Measurements from ENCODE around the gene ATRX.
"Not testable (repeated sequence)": the region's sequence is repeated elsewhere in the genome, so short reads cannot be mapped to it uniquely, and the experiment has no call there.

Gene ATRX

DNA sequence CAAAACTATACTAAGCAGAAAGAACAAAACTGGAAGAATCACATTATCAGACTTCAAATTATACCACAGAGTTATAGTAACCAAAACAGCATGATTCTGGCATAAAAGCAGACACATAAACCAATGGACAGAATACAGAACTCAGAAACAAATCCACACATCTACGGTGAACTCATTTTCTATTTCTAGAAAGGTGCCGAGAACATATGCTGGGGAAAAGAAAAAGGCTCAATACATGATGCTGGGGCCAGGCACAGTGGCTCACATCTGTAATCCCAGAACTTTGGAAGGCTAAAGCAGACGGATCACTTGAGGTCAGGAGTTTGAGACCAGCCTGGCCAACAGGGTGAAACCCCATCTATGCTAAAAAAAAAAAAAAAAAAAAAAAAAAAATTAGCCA lies 52.7 kb downstream of the ATRX start:
- no peak for FAIRE-seq

DNA sequence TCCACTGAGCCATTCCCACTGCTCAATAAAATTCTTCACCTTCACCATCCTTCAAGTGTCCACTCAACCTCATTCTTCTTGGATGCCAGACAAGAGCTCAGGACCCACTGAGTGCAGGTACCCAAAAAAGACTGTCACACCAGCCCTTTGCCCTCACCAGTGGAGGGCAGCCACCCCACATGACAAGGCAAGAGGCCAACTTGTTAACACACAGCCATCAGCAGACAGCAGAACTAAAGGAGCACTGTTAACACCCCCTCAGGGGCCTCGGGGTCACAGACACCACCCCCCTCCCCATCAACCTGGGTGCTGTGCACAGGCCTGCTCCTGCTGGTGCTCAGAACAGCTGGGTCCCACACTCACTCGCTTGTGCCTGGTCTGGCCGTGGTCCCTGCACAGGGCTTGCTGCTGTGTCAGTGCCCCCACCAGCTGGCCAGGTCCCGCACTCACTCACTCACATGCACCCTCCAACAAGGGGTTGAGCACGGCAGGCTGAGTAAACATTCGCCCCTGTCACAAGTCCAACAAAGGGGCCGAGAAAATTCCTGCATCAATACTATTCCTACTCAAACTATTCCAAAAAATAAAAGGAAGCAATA lies 54.1 kb downstream of the ATRX start:
- FAIRE-seq: no peak

GRCh38 chrX:77726095-77726494 lies 59.9 kb downstream of the ATRX start:
- FAIRE-seq: not testable (repeated sequence)

DNA sequence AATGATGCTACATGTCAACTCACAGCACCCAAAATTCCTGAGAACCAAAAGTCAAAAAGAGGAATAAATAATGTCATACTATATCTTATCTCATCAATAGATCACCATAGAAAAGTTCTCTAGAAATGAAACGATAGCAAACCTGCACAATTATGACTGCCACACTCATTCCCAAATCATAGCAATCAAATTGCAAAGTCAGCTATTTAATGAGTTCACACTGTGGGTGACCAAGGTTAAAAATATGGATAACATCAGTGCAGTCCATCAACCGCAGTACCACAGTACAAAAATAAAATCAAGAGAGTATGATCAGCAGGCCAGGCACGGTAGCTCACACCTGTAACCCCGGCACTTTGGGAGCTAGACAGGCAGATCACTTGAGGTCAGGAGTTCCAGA lies 62.3 kb downstream of the ATRX start:
- no peak for FAIRE-seq

DNA sequence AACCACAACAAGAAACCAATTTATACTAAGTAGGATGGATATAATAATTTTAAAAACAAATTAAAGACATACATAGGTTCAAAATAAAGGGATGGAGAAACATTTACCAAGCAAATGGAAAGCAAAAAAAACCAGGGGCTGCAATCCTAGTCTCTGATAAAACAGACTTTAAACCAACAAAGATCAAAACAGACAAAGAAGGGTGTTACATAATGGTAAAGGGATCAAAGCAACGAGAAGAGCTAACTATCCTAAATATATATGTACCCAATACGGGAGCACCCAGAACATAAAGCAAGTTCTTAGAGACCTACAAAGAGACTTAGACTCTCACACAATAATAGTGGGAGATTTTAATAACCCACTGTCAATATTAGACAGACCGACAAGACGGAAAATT lies 66.6 kb downstream of the ATRX start:
- FAIRE-seq: no peak

- FAIRE-seq: no peak
Measured at GRCh38 chrX:77704881-77705280, 81.1 kb downstream of the ATRX start.

DNA sequence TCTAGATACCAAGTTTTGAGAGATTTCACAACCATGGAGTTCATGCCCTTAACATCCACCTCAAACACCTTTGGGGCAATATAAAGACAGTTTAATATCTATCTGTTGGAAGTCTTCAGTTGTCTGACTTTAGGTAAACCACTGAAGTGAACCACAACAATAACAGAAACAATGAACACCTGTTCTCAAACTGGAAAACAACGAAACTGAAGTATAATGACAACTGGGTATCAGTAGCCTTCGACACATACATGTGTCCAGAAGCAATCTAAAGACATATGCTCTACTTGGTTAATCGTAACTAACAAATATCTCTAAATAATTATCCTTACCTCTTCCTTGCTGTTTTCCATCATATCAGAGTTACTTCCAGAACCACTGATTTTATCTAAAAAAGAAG lies 87.8 kb downstream of the ATRX start:
- no peak for FAIRE-seq

DNA sequence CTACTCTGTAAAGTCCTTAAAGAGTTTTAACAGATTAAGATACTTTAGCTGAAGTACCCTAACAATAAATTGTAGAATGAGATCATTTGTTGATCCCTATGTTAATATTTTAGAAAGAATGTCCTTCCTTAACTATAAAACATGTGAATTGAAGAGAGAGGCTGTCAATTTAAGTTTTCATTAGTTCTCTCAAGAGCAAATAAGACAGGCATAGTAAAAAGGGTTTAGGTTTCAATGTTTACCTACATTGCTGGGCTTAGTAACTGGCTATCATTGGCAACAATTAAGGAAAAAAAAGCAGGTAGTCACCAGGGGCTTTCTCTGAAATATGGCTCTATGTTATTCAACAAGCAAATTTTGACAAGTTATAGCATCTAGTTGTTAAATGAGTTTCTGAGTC lies 91.5 kb downstream of the ATRX start:
- no peak for FAIRE-seq

GRCh38 chrX:77693594-77693993 lies 92.4 kb downstream of the ATRX start:
- FAIRE-seq: no peak

DNA sequence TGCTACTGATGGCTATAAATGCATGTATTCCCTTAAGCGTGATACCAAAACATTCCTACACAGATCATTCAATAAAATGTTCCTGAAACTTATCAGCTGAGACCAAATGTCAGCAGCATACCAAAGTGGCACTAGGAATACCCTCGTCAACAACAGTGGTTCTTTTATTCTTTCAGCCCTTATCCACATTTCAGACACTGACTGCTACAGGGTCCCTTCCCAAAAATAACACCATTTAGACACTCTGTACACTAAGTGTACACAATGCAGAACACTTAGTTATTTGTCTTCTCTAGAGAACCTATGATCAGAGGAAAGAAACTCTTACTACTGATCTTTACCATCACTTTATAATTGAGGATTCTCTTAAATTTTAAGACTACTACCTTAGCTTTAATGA lies 94.1 kb downstream of the ATRX start:
- FAIRE-seq: no peak

GRCh38 chrX:77689376-77689775 lies 96.6 kb downstream of the ATRX start:
- FAIRE-seq: no peak

DNA sequence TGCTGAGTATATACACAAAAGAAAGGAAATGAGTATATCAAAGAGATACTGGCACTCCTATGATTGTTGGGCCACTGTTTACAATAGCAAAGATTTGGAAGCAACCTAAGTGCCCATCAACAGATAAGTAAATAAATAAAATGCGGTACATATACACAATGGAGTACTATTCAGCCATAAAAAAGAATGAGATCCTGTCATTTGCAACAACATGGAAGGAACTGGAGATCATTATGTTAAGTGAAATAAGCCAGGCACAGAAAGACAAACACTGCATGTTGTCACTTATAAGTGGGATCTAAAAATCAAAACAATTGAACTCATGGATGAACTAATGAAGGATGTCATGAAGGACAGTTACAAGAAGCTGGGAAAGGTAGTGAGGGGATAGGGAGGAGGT lies 100.3 kb downstream of the ATRX start:
- FAIRE-seq: not testable (repeated sequence)

DNA sequence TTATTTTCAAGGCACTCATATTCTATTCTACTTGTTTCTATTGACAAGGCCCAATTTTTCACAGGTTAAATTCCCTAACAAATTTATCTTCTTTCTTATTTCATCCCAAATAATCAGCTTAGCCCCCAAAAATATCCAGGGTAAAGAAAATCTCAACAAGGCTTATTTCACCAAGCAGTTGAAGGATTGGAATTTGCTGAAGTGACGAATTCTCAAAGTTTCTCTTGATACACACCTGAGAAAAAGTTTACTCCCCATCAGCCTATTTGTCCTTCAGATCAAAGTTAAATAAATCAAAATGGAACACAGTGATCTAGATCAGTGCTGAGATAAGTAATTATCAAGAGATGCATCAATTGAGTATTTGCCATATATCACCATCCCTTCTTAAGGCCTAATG lies 106.9 kb downstream of the ATRX start:
- FAIRE-seq: no peak

DNA sequence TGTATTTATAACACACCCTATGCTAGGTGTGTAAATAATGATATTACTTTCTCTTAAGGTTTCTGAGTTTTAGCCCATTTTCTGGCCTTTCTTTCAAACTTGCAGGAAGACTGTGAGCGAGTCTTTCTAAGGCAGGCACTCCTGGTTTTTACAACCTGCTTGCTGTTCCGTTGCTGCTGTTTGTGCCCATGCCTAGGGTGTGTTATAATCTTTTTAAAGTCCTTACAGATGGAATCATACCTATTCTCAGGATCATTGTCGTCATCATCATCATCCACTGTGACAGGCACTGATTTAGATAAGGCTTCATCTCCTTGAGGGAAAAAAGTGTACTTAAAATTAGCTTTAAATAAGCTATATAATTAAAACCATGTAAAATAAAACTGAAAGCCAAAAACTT lies 110.0 kb downstream of the ATRX start:
- FAIRE-seq: no peak

GRCh38 chrX:77668391-77669237 lies 117.4 kb downstream of the ATRX start:
- FAIRE-seq: no peak

DNA sequence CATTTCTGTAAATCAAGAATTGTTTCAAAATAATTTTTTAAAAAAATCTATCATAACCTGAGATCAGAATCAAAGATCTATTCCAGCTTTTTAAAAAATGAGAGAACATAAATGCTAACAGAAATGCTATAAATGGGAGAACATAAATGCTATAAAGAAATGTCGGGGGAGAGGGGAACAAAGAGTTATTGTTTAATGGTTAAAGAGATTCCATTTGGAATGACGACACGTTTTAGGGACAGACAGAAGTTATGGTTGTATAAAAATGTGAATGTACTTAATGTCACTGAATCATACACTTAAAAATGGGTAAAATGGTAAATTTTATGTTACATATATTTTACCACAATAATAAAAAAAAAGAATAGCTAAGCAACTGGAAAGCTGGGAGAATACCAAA lies 127.1 kb downstream of the ATRX start:
- FAIRE-seq: no peak

GRCh38 chrX:77652095-77652494 lies 133.9 kb downstream of the ATRX start:
- FAIRE-seq: no peak

DNA sequence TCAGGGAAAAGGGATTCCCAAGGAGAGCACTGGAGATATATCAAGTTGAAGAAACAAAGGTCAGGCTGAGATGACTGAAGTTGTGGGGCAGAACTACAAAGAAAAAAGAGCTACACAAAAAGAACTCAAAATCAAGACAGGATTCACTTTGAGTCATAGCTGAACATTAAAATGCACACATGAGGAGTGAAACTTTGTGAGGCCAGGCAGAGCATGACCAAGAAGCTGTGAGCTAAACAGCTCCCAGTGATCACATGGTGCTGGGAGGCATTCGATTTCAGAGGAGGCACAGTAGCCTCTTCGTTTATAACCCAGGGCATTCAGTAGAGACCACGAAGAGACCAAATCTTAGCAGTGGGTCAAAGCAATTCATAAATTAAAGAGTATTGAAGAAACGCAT lies 145.3 kb downstream of the ATRX start:
- FAIRE-seq: no peak

DNA sequence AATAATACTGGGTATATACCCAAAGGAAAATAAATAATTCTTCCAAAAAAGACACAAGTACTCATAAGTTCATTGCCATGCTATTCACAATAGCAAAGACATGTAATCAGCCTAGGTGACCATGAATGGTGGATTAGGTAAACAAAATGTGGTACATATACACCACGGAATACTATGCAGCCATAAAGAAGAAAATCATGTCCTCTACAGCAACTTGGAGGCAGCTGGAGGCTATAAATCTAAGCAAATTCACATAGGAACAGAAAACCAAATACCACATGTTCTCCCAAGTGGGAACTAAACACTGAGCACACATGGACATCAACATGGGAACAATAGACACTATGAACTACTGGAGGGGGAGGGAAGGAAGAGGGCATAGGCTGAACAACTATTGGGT lies 146.2 kb downstream of the ATRX start:
- no peak for FAIRE-seq

DNA sequence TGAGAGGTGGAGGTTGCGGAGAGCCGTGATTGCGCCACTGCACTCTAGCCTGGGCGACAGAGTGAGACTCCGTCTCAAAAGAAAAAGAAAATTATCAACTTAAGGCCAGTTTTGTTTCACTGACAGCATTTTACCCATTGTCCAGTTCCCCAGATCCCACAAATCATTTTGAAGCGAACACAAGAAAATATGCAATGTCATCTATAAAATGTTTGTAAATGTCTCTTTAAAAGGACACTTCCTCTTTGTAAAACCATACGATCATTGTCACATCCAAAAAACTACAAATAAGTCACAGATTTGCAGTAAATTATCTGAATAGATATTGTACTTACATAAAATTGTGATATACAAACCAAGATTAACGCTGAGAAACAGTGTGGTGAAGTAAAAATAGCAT lies 147.6 kb downstream of the ATRX start:
- FAIRE-seq: no peak

GRCh38 chrX:77635373-77635772 lies 150.6 kb downstream of the ATRX start:
- no peak for FAIRE-seq

- FAIRE-seq: no peak
Measured at GRCh38 chrX:77628294-77629025, 157.6 kb downstream of the ATRX start.

DNA sequence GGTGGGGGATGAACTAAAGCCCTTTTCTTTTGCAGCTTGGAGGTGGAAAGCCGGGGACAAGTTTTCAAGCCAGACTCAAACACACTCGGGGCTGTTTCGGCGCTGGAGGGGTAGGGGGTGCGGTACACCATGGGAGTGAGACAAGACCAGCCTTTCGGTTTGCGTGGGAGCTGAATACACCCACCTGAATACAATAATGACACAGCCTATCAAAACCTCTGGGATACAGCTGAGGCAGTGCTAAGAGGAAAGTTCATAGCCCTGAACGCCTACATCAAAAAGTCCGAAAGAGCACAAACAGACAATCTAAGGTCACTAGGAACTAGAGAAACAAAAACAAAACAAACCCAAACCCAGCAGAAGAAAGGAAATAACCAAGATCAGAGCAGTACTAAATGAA lies 163.3 kb downstream of the ATRX start:
- FAIRE-seq: no peak

DNA sequence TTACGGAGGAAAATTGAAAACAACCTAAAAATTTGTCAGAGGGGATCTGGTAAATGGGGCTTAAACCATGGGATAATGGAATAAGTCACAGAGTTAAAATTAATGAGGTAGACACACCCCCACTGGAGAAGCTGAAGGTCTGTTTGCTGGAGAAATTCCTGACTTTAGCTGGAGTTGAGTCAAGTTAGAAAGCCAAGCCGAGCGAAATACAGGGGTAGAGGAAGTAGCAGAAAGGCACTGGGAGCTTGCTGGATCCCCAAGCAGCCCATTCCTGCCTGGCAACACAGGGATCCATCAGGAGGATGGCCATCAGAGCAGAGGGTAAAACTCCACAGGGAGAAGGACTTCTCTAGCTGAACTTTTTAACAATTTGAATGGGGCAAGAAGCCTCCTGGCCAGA lies 163.8 kb downstream of the ATRX start:
- no peak for FAIRE-seq

All from islet of Langerhans (tissue), 1 donor.